Measurements from ENCODE around the gene SLC16A12.
"Not testable (repeated sequence)": the region's sequence is repeated elsewhere in the genome, so short reads cannot be mapped to it uniquely, and the experiment has no call there.

The SLC16A12 gene

DNA sequence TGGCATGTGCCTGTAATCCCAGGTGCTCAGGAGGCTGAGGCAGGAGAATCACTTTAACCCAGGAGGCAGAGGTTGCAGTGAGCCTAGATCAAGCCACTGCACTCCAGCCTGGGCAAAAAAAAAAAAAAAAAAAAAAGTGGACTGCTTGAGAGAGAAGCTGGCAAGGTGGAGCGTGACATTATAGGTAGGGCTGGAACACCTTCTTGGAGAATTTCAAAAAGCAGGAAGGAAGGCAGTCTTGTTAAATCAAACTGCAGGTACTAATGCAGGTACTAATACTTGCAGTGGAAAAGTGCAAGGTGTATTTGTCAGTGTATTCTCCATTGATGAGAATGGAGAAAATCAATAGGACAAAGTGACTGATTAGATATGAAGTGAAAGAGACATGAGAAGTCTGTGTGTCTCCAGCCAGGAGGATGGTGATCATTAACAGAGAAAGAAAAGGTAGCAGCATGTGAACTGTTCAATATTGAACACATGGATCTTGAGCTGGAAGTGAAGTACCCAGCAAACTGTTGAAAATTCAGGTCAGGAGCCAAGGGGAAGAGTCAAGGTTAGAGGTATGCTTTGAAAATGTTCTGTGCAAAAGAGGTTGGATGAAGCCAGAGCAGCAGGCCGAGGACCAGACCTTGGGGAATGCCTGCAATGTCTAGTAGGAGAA is 12.6 kb upstream of the SLC16A12 start:
- DNase-seq = no peak

DNA sequence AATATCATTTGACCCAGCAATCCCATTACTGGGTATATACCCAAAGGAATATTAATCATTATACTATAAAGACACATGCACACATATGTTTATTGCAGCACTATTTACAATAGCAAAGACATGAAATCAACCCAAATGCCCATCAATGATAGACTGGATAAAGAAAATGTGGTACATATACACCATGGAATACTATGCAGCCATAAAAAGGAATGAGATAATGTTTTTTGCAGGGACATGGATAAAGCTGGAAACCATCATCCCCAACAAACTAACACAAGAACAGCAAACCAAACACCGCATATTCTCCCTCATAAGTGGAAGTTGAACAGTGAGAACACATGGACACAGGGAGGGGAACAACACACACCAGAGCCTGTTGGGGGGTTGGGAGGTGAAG is 11.3 kb upstream of the SLC16A12 start:
- not testable (repeated sequence) for DNase-seq

DNA sequence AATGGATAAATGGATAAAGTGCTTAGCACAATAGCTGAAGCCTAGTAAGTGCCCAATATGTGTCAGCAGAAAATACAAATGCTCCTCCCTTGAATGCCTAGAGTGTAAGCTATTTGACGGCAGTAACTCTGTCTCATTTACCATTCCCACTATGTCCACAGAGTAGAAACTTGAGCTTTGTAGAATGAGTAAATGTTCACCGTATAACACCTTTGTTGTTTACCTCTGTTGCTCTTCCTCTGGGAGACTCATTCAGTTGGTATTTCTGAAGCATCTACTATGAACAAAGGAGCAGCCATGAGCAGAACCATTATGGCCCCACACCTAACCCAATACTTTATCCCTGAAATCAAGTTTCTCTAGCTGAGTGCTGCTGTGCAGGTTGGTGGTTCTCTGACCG is 8.4 kb upstream of the SLC16A12 start:
- no peak for DNase-seq

DNA sequence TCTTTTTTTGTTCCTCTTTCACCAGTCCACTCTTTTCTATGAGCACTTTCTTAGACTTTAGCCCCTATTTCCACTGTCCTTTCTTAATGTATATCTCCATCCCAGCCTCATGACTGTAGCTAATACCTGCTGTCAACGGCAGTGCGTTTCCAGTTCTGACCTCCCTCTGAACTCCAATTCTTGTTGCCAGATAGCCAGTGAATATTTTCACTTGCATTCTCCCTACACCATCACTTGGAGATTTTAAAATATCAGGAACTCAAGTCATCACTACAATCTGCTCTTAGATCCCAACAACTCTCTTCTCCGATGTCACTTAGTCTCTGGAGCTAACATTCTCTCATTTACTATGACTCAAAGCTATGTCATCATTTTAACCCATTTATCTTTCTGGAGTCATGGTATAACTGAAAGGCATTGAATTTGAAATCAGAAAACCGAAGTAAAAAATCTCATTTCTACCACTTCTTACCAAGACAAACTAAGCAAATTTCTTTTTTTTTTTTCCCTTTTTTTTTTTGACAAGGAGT is 5.1 kb upstream of the SLC16A12 start:
- no peak for DNase-seq

DNA sequence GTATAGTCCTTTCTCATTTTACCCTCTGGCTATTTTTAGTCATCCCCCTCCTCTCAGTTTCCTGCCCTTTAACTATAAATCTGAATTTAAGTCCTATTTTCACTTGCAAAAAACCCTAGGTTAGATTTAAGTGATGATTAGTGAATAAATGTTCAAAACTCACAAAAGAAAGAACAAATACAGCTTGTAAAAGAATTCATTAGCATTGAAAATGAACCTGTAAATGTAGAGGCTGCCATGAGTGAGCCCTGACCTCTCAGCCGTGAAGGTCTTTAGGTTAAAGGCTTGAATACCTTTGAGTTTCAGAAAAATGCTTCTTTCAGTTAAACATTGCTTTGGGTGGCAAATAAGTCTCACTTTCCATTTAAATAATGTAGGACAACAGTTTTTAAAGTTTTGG is 2.0 kb upstream of the SLC16A12 start:
- DNase-seq = no peak

DNA sequence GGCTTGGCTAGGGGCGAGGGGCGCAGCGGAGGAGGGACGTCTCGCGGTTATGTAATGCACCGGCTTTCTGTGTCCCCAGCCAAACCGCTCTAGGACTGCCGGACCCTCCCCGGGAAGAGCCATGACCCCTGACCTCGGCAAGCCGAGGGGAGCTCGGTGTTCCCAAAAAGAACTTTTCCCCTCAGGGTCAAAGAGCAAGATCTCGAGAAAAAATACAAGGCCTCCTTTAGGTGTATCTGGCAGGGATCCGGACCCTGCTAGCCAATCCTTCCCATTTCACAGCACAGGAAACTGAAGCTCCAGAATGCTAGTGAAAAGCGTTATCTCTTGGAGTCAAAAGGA is 590 bp upstream of the SLC16A12 start:
- no peak for DNase-seq

DNA sequence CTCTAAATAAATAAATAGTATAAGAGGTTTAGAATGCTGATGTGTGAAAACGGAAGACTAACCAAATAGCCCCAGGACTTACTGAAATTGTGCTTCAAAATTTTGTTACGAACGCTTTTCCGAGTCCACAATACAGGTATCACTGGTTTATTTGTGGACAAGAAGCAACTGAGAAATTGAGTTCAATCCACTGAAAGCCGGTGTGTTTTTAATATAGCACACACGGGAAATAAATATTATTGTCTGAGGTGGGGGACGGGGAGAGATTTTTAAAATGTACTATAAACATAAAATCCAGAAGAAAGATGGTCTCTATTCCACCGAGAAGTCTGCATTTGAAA is 598 bp downstream of the SLC16A12 start:
- no peak for DNase-seq

DNA sequence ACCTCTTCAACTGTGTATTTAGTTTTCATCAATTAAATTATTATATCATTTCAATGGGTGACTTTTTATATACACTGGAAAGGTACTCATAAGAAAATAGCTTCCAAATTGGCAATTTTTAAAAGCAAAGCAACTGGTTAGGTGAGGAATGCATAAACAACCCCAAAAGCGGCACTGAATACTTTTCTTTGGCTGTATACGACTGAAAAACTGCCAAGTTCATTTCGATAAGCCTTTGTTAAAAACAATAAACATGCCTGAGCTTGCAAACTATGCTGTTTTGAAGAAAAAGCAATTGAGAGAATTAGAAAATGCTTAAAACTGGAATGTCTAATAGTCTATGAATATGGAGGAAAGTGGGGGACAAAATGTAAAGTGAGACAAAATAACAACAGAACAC is 2.9 kb downstream of the SLC16A12 start:
- DNase-seq = no peak

DNA sequence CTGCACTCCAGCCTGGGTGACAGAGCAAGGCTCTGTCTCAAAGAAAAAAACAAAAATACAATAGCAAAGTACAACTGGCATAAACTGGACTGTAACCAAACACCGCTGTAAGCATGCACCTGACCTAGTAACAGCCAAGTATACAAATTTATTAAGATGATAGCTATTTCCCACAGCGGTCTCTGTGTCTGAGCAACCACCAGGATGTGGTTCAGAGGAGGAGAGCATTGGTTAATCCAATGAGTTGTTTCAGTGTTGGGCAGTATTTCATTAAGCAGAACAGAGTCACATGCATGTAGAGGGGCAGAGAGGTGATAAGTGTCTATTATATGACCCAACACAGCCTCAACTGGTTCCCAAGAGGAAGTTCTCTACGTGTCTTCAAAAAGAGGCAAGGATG is 4.0 kb downstream of the SLC16A12 start:
- no peak for DNase-seq

DNA sequence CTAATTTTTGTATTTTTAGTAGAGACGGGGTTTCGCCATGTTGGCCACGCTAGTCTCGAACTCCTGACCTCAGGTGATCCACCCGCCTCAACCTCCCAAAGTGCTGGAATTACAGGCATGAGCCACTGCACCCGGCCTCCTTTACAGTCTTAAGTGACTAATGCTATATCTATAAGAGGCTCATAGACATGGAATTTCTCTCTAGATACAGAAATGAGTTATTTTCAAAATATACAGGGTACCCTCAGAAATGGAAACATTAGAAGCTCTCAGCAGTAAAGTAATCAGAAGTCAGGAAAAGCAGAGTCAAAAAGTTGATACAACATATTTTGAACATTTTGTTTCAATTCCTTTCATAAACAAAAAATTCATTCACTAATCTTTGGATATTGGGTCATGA is 5.7 kb downstream of the SLC16A12 start:
- not testable (repeated sequence) for DNase-seq

DNA sequence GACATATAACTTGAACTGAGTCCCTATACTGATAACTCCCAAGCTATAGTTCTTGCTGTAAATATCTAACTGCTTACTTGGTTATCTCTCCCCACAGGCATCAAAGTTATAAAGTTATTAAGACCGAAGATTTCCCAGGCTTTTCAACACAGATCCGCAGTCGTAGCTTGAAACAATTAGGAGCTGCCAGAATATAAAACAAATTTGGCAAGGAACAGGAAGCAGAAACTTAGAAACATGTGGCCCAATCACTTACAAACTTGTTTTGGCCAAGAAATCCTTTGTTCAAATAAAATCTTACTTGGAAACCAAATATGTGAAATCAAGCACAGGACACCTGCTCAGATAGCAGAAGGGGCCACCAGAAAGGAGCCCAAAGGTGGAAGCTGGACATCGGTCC is 9.0 kb downstream of the SLC16A12 start:
- DNase-seq = no peak

DNA sequence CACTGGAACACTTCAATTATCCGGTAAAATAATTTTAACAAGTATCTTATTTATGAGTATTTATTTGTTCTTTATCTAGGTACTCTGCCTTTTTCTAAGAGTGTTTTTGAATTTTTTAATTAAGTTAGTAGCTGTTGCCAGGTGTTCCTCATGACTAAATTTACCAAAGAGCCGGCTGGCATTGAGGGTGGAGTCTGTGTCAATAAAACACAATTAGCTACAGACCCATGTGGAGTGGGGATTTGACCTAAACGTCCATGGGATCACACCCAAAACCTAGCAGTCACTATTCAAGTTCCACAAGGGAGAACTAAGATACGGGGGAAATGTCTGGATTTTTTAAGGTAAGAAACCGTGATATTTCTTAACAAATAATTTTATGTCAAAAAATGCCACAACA is 9.8 kb downstream of the SLC16A12 start:
- no peak for DNase-seq

DNA sequence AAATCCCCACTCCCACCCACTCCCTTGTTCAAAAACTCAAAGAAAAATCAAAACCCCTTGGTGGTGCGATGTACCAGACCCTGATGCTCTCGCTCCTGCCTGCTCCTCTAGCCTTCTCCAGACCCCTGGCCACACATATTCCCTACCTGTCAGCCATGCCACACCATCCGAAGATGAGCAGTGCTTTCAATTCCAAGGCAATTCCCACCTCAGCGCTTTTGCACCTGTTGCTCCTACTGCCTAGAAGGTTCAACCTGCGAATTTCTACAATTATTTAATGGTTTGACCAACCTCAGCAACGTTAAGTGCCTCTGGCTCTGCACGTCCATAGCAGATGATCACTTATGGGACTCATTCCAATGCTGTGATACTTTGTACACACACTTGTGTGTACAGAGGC is 11.1 kb downstream of the SLC16A12 start:
- DNase-seq = no peak

DNA sequence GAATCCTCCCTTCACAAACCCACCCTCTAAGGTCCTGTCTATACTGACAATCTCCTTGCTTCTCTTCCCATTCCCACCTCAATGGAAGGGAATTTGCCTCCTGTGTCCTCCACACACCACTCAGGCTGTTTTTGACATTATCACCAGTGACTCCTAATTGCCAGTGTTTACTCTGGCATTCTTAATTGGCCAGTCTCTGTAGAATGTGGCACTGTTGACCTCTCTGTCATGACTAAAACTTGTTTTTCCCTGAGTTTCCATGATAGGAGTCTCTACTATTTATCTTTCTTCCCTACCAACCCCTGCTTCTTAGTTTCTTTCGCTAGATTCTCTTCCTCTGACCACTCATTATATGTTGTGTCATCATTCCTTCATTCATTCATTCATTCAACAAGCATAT is 12.1 kb downstream of the SLC16A12 start:
- DNase-seq = no peak

DNA sequence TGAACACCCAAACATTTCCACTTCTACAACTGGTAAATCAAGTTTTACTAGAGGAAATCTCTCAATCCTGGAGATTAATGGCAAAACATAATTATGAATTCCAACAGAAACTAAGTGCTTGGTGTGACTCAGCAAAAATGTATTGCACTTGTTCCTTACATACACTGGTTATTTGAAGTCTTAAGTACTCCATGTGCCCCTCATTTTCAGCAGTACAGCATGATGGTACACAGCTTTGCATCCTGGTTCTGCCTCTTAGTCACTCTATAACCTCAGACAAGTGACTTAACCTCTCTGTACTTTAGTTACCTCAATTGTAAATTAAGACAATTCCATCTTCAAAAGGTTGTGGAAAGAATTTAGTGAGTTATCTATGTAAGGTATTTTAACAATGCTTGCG is 12.9 kb downstream of the SLC16A12 start:
- DNase-seq = no peak

DNA sequence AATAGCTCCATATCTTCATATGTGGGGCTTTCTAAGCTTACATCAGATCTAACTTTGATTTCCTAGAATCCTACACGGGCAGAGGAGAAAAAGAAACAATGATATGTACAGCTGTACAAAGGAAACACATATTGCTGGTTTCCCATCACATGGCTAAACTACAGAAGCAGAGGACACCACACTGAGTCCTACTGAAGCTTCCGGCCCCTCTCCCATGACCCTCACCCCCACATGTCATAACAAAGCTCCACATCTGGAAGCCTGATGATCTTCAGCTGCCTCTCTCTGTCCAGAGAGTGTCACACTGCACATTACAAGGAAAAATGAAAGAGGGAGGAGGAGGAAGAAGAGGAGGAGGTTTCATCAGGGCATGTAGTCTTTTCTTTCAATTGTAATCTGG is 14.0 kb downstream of the SLC16A12 start:
- DNase-seq = no peak

DNA sequence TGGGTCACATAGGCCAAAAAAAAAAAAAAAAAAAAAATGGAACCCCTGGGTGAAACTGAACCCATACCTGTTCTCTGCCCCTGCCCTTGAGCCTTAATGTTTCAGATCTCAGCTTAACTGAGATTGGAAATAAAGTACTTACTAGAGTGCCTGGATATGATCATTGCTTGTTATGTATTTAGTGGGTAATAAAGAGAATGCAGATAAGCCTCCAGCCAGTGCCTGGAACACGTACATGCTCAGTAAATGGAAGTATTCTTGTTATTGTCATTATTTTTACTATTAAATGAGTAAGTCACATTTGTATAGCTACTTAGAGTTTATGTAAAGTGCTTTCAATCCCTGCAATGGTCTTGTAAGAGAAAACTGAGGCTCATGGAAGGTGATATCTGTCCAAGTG is 14.7 kb downstream of the SLC16A12 start:
- DNase-seq = no peak

DNA sequence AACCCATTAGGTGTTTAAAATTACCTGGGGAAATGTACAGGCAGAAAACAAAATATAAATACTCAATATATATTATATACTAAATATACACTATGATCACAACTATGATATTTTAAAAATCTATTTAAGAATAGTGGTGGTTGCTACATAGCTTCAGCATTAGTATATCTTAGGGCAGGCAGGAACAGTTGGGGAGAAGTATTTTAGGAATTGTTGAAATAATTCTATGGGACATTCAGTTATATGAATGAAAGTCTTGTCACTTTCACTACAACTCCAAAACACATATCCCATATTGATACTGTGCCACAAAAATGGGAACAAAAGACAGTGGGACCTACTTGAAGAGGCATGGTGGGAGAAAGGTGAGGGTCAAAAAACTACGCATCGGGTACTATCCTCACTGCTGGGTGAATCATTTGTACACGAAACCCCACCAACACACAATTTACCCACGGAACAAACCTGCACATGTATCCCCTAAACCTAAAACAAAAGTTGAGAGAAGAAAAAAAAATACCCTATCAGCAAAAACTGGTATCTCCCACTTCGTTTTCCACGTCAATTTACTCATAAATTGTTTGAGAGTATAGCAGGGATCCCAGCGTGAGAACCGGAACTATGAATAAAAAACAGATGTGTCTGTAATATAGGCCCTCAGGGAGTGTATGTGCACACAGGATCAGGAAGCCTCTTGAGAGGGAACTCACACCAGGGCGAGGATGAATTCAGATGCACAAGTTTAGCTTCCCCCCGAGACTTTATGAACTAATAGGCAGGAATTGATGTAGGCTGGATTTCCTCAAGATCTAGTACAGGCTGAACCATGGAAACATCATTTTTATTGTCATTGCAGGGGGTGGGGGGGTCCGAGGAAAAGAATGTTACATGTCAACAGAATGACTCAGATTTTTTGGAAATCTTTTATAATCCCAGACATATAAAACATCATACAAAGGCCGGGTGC is 16.2 kb downstream of the SLC16A12 start:
- DNase-seq = no peak

DNA sequence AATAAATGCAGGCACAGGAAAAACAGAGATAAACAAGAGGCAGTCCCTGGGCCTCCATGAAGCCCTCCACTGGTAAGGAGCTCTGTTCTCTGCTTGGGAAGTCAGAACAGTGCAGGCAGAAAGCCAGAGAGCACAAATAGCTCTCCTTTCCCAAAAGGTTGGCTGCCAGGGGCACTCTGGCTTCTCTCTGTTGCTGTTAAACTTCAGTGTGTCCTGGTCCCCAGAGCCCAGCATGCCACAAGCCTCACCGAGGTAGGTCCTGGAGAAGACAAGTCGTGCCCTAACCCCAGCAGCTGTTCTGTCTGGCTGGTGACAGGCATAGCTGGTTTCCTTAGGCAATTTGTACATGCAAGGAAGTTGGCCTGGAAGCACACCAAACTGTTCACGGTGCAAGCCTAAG is 17.3 kb downstream of the SLC16A12 start:
- DNase-seq = no peak

DNA sequence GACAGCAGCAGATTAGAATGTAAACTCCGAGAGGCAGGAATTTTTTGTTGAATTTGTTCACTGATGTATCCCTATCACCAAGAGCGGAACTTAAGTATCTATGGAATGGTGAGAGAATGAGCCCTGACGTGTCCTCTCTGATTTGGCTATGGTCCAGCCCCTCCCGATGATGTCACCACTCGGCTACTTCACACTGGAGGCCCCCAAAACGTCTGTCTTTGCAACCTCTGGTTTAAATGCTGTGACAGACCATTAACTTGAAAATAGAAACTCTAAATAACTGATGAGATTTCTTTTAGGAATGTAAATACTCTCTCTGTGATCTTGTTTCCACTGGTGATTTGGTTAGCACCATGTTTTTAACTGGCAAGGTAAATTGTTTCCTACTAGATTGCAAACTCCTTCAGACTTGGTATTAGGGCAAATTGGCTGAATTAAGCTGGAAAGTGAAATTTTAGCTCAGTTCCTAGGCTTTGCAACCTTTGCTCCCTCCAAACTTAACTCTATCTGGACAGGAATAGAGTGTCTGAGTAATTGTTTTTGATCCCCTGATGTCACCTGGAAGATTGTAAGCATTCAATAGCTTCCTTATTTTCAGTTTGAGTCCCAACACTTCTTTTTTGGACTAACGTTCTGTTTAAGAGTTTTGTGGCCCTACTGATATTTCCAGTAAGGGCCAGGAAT is 19.1 kb downstream of the SLC16A12 start:
- DNase-seq = no peak

DNA sequence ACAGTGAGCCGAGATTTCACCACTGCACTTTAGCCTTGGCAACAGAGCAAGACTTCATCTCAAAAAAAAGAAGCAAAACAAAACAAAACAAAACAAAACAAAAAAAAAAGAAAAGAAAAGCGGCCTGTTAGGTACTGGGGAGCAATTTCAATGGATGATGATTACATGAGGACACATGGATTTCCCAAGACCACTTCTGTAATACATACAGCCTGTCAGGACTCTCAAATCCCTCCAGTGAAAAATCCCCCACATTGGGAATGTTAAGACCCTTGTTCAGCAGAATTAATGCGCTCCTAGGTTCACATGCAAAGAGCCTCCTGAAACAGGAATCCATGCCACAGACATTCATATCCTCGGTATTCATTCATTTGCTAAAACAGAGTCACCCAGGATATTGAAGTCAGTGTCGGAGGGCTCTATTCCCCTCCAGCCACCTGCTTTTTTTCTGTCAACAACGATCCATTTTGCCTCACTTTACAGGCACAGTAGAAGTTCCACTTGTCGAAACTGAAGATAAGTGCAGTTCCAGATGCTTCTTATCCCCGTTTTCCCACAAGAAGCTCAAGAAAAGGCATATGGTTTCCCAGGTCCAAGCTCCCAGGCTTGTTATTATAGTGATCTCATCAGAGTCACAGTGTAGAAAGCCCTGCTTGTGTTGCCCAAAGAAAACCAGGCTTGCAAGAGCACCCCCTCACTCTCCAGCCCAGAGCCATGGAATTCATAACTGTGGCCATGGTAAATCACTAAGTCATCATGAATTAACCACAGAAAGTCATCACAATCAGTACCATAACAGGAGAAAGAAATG is 20.2 kb downstream of the SLC16A12 start:
- no peak for DNase-seq

DNA sequence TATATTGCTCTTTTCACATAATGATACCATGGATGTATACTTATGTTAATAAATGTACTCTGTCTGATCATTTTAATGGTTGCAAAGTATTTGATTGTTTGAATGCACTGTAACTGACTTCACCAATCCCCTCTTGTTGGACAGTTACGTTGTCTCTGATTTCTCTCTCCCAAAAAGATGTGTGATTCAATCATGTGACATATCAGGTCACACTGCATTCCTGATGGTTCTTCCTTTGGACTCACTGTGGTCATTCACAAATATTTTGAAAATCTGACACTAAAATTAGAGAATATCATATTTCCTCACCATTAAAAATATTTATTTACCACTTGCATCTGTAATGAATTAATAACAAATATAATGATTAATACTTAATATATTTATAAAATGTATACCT is 22.2 kb downstream of the SLC16A12 start:
- no peak for DNase-seq
